ENCODE data around the gene MTRFR. TPM values are rescaled to one million over a fixed set of nuclear protein-coding genes. Genes with fewer than 3 reads are reported as not detected.
A peak's percentile ranks its signal among the peaks of the same experiment; 100 is the strongest.
"Not testable (repeated sequence)": the region's sequence is repeated elsewhere in the genome, so short reads cannot be mapped to it uniquely, and the experiment has no call there.

Gene MTRFR
- 15.3 and 23.8 TPM in 2 replicates for total RNA-seq (2014; rRNA removed; shearing (Covaris generic))

DNA sequence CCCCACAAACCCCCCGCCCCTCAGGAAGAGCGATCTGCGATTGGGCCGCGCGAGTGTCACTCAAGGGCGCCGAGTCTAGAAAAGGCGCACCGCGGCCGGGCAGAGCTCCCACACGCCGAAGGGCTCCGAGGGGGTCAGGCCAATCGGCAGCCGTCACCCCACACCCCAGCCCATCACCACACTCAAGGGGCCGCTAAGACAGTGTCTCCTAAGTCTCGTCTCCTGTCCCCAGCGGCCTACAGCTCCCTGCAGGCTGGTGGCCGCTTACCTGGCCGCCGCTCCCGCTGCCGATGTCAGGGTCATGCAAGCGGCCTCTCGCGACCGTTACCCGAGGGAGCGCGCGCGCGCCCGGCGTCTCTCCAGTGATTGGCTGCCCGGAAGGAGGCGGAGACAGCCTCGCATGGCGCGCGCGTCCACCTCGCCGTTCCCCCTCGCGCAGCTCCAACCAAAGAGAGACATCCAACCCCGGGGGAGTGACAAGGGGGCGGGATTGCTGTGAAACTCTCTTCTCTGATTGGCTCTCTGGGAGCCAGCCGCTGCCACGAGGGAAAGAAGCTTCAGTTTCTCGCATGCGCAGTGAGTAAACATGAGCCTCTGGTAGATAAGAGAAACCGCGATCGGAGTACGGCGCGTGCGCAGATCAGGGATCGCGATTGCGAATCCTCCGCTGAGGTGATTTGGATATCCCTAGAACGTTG is at the start of gene MTRFR, which contains the start of gene MPHOSPH9:
MTRFR (plus strand) TSS at position 630 of the 698 bp plus-strand sequence. CDS start 20,239 bp downstream, outside the sequence.
MPHOSPH9 (minus strand) TSS at position 335 of the 698 bp plus-strand sequence. CDS start 2,777 bp downstream, outside the sequence.
- DNase-seq (ENCODE audit: low spot score) = peak; percentile 99

DNA sequence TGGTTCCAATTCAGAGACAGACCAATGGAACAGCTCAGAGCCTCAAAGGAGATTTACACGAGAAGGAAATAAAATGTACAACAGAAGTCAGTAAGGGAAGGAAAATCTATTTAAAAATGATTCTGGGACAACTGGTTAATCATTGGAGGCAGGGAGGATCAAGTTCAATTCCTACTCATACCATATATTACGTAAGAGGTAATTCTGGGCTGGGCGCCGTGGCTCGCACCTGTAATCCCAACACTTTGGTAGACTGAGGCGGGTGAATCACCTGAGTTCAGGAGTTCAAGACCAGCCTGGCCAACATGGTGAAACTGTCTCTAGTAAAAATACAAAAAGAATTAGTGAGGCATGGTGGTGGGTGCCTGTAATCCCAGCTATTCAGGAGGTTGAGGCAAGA is 45.6 kb upstream of the MTRFR start:
- no peak for DNase-seq (ENCODE audit: low spot score)

- DNase-seq (ENCODE audit: low spot score) = no peak
Measured at GRCh38 chr12:123199936-123200335, 33.3 kb upstream of the MTRFR start.

DNA sequence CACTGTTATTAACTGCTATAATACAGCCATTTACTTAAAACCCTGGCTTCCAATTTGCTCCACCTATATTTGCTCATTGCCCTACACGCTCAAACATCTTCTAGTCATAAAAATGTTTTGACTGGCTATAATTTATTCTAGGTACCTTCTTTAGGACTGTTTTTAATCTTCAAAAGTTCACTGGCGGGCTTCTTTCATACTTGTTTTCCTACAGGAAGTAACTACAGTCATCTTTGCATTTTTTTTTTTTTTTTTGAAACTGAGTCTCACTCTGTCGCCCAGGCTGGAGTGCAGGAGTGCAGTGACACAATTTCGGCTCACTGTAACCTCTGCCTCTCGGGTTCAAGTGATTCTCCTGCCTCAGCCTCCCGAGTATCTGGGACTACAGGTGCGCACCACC is 32.8 kb upstream of the MTRFR start:
- DNase-seq (ENCODE audit: low spot score) = no peak

GRCh38 chr12:123206794-123207193 is 26.4 kb upstream of the MTRFR start:
- not testable (repeated sequence) for DNase-seq (ENCODE audit: low spot score)

DNA sequence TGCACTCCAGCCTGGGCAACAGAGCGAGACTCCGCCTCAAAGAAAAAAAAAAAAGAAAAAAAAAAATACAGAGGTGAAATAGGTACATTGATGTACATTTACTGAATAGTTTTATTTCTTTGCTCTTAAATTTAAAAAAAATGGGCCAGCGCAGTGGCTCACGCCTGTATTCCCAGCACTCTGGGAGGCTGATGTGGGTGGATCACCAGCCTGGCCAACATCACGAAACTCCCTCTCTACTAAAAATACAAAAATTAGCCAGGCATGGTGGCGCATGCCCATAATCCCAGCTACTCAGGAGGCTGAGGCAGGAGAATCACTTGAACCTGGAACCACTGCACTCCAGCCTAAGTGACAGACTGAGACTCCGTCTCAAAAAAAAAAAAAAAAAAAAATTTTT is 25.4 kb upstream of the MTRFR start:
- not testable (repeated sequence) for DNase-seq (ENCODE audit: low spot score)

GRCh38 chr12:123223241-123223668 is 10.0 kb upstream of the MTRFR start:
- DNase-seq (ENCODE audit: low spot score) = no peak

GRCh38 chr12:123225443-123225842 is 7.8 kb upstream of the MTRFR start:
- no peak for DNase-seq (ENCODE audit: low spot score)

GRCh38 chr12:123227581-123228258 is 5.5 kb upstream of the MTRFR start:
- DNase-seq (ENCODE audit: low spot score) = no peak

GRCh38 chr12:123229051-123229450 is 4.2 kb upstream of the MTRFR start:
- DNase-seq (ENCODE audit: low spot score) = no peak

DNA sequence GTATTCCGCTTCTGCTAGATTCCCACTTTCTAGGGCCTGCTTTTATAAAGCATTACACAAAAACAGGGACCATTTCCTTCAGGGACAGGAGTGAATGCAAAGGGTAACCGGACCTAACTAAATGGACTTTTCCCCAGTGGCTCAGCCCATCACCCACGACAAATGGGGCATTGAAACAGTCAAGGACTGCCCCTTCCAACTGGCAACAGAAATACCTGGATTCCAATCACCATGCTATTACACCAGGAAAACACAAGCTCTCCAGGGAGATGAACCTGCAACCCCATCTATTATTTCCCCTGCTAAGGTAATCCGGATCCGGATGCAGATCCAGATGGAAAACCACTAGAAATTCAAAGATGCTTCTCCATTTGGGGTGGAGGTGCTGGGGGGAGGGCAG is 1.3 kb upstream of the MTRFR start:
- no peak for DNase-seq (ENCODE audit: low spot score)

DNA sequence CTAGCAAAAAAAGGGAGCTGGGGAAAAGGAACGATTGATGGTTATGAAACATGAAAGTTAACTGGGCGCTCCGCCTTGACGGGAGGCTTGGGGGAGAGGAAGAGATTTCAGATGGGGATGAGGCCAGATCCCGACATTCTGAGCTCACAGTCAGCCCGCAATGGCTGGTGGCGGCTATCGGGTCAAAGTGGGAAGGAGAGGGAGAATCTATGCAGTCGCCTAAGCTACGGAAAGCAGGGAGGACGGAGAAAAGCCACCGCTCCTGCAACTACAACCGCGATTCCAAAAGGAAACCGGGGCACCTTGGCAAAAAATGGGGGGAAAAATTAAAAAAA is 797 bp upstream of the MTRFR start:
- DNase-seq (ENCODE audit: low spot score) = peak; percentile 14

DNA sequence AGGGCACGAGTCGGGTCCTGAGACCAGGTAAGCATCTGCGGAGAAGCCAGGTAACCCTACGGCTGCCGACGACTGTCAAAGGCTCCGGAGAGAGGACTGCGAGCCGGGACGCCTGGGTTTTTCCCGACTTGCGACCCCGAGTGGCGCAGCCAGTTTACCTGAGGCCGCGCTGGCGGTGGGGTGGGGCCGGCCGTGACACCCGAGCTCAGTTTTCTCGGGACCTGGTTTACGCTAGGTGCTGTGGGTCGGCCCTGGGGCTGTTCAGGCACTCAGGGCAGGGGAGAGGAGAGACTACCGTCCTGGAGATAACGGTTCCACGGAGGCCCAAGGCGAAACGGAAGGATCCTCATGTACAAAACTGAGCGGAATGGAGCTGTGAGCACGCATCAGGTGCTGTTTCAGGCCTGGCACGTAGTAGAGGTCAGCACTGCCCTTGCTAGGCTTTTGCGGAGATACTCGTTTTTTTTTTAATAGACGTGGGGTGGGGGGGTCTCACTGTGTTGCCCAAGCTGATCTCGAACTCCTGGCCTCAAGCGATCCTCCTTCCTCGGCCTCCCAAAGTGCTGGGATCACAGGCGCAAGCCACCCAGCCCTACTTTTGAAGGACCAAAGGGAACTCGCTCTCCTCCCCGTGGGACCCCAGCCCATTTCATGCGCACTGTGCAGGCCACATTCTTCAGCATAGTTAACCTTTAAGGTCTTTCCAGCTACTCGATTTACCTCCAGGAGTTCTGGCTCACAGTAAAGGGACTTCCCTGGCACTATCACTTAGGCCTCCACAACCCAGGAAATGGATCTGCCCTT is 471 bp downstream of the MTRFR start:
- no peak for DNase-seq (ENCODE audit: low spot score)

- DNase-seq (ENCODE audit: low spot score) = peak; percentile 34
Measured at GRCh38 chr12:123237646-123238329, 4.6 kb downstream of the MTRFR start.

DNA sequence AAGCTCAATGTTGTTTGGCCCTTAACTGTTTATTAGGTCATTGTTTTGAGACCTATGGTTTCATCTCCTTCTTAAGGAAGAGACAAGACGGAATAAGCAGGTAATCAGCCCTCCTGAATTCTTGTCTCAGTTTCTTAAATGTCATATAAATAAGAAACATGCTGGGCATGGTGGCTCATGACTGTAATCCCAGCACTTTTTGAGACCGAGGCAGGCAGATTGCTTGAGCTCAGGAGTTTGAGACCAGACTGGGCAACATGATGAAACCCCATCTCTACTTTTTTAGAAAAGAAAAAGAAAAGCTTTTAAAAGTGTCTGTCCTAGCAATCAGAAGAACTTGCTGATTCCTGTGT is 5.1 kb downstream of the MTRFR start:
- DNase-seq (ENCODE audit: low spot score) = no peak

DNA sequence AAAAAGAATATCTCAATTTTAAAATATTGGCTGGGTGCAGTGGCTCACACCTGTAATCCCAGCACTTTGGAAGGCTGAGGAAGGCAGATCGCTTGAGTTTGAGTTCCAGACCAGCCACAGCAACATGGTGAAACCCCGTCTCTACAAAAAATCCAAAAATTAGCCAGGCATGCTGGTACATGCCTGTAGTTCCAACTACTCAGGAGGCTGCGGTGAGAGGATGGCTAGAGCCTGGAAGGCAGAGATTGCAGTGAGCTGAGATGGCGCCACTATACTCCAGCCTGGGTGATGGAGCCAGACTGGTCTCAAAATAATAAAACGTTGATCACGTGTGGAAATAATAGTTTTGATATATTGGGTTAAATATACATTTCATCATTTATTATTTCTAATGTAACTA is 5.7 kb downstream of the MTRFR start:
- DNase-seq (ENCODE audit: low spot score) = no peak

GRCh38 chr12:123242116-123242904 is 9.1 kb downstream of the MTRFR start:
- no peak for DNase-seq (ENCODE audit: low spot score)

GRCh38 chr12:123243671-123244262 is 10.5 kb downstream of the MTRFR start:
- DNase-seq (ENCODE audit: low spot score) = no peak

- DNase-seq (ENCODE audit: low spot score) = no peak
Measured at GRCh38 chr12:123245678-123246077, 12.4 kb downstream of the MTRFR start.

DNA sequence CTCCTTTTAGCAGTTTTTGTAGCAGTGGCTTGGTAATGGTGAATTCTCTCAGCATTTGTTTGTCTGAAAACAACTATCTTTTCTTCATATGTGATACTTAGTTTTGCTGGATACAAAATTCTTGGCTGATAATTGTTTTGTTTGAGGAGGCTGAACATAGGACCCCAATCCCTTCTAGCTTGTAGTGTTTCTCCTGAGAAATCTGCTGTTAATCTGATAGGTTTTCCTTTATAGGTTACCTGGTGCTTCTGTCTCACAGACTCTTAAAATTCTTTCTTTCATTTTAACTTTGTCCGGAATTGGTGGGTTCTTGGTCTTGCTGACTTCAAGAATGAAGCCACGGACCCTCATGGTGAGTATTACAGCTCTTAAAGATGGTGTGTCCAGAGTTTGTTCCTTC is 14.9 kb downstream of the MTRFR start:
- not testable (repeated sequence) for DNase-seq (ENCODE audit: low spot score)

Measured in H4 (cell line).